Measurements from ENCODE around the gene GNB1. TPM values are rescaled to one million over a fixed set of nuclear protein-coding genes. Genes with fewer than 3 reads are reported as not detected.
A peak's percentile ranks its signal among the peaks of the same experiment; 100 is the strongest.

GNB1 gene
- total and polyA plus RNA-seq, 9 of the 15 experiments (the other 6 are each of a cell fraction or from before 2014, with no cell fraction given): 34.3 to 388 (median 114) TPM

DNA sequence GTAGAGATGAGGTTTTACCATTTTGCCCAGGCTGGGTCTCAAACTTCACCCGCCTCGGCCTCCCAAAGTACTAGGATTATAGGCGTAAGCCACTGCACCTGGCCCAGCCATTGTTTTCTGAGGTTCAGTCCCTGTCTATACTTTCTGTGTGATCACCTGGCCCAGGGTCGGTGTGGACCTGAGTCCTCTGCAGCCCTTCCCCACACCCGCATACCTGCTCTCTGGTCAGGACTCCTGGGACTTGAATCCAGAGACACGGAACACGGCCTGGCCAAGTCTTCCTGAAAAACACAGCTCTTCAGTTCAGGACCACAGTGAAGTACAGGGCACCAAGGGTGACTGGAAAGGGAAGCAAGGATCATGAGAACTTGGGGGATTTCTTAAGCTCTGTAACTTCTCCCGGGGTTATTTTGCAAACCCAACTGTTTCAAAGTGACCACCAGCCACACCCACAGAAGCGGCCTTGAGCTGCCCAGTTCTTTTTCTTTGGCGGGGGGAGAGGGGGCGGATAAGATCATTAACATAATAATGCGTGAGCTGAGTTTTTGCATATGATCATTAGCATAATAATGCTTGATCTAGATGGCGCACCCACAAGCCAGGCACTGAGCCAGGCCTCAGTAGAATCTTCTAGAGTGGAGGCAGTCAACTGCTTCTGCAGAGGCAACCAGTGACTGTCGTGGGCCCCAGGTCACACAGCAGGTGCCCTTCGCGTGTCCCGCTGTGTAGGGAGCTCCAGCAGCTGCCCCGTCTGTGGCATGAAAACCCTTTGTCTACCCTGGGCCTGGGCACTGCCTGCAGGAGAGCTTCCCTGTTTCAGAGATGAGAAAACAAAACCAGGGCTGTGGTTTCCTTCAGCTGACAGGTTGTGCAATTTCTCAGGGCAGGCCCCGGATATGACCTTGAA lies 110.9 kb downstream of the GNB1 start (continued):
- peak in 1 of 2 experiments; percentile 21; a peak in 1 of 4 replicates for TF ChIP-seq TEAD1 (CRISPR knock-in tag; IDR thresholded peaks at IDR 0.05)
- TF ChIP-seq DEAF1 (CRISPR knock-in tag; IDR thresholded peaks at IDR 0.05): 0 out of 2 replicates have a peak, but pooled peaks have one; percentile 16
- TF ChIP-seq ZNF764 (CRISPR knock-in tag; IDR thresholded peaks at IDR 0.05; ENCODE audit: low read depth): no peak
- 0 out of 2 replicates have a peak, but pooled peaks have one; percentile 19 for TF ChIP-seq BHLHE40 (IDR thresholded peaks at IDR 0.05; ENCODE audit: low read length)
- TF ChIP-seq MEIS2 (IDR thresholded peaks at IDR 0.05; ENCODE audit: partially characterized antibody): peak; percentile 54
- no peak; the same call in 1 of the 2 replicates for TF ChIP-seq NR2C2 (CRISPR knock-in tag; IDR thresholded peaks at IDR 0.05)
- peak; percentile 82 for TF ChIP-seq NR2C2 (tag; IDR thresholded peaks at IDR 0.05)
- TF ChIP-seq, protein P1, sequence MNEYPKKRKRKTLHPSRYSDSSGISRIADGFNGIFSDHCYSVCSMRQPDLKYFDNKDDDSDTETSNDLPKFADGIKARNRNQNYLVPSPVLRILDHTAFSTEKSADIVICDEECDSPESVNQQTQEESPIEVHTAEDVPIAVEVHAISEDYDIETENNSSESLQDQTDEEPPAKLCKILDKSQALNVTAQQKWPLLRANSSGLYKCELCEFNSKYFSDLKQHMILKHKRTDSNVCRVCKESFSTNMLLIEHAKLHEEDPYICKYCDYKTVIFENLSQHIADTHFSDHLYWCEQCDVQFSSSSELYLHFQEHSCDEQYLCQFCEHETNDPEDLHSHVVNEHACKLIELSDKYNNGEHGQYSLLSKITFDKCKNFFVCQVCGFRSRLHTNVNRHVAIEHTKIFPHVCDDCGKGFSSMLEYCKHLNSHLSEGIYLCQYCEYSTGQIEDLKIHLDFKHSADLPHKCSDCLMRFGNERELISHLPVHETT (CRISPR knock-in tag; conservative IDR thresholded peaks at IDR 0.05 in 1 of 2, IDR thresholded peaks at IDR 0.05 in 1 of 2): peak in 1 of 2 experiments; percentile 73; a peak in 2 of 4 replicates
- TF ChIP-seq, protein P2, sequence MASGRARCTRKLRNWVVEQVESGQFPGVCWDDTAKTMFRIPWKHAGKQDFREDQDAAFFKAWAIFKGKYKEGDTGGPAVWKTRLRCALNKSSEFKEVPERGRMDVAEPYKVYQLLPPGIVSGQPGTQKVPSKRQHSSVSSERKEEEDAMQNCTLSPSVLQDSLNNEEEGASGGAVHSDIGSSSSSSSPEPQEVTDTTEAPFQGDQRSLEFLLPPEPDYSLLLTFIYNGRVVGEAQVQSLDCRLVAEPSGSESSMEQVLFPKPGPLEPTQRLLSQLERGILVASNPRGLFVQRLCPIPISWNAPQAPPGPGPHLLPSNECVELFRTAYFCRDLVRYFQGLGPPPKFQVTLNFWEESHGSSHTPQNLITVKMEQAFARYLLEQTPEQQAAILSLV (tag; IDR thresholded peaks at IDR 0.05): peak; percentile 68; the same call in 1 of the 2 replicates
- TF ChIP-seq NRF1 (conservative IDR thresholded peaks at IDR 0.05 in 1 of 2, IDR thresholded peaks at IDR 0.05 in 1 of 2): peak; percentile 62 to 64
- TF ChIP-seq ZFP36 (IDR thresholded peaks at IDR 0.05; ENCODE audit: low read depth, low read length, partially characterized antibody): peak; percentile 18
- TF ChIP-seq CREM (IDR thresholded peaks at IDR 0.05; ENCODE audit: low read depth): peak; percentile 58; the same call in 1 of the 2 replicates
- peak; percentile 22; the same call in 1 of the 2 replicates for TF ChIP-seq ZNF75A (CRISPR knock-in tag; IDR thresholded peaks at IDR 0.05)
- peak; percentile 70 for TF ChIP-seq CXXC5 (CRISPR knock-in tag; IDR thresholded peaks at IDR 0.05)
- TF ChIP-seq U2AF2 (optimal IDR thresholded peaks at IDR 0.05; ENCODE audit: low read depth, low read length): no peak
- TF ChIP-seq FOXA3 (CRISPR knock-in tag; conservative IDR thresholded peaks at IDR 0.05 in 1 of 2, IDR thresholded peaks at IDR 0.05 in 1 of 2): peak in 1 of 2 experiments; percentile 16; a peak in 1 of 4 replicates
- no peak for TF ChIP-seq IFI16 (CRISPR knock-in tag; IDR thresholded peaks at IDR 0.05)
- no peak for TF ChIP-seq MCM2 (IDR thresholded peaks at IDR 0.05; ENCODE audit: low read depth)
- peak; percentile 62 for TF ChIP-seq MYC (IDR thresholded peaks at IDR 0.05; ENCODE audit: low read depth, low read length)
- 0 out of 2 replicates have a peak, but pooled peaks have one; percentile 26 for TF ChIP-seq MYC (CRISPR knock-in tag; IDR thresholded peaks at IDR 0.05; ENCODE audit: borderline replicate concordance, low read depth)
- TF ChIP-seq SOX6 (IDR thresholded peaks at IDR 0.05): peak; percentile 98
- peak; percentile 88 for TF ChIP-seq ETV1 (tag; conservative IDR thresholded peaks at IDR 0.05; ENCODE audit: low read depth)
- TF ChIP-seq ZNF589 (CRISPR knock-in tag; IDR thresholded peaks at IDR 0.05; ENCODE audit: low read depth): no peak
